DMS114 treated with DMSO at 0.1 percent for 48 hours (cell line): ENCODE measurements around the gene SND1.
A peak's percentile ranks its signal among the peaks of the same experiment; 100 is the strongest.

Experiments used
- DNase-seq: peaks from one replicate; lab custom pipeline; 2025; ENCODE audit not compliant: unreplicated experiment; lab: John Stamatoyannopoulos, UW

The SND1 gene

DNA sequence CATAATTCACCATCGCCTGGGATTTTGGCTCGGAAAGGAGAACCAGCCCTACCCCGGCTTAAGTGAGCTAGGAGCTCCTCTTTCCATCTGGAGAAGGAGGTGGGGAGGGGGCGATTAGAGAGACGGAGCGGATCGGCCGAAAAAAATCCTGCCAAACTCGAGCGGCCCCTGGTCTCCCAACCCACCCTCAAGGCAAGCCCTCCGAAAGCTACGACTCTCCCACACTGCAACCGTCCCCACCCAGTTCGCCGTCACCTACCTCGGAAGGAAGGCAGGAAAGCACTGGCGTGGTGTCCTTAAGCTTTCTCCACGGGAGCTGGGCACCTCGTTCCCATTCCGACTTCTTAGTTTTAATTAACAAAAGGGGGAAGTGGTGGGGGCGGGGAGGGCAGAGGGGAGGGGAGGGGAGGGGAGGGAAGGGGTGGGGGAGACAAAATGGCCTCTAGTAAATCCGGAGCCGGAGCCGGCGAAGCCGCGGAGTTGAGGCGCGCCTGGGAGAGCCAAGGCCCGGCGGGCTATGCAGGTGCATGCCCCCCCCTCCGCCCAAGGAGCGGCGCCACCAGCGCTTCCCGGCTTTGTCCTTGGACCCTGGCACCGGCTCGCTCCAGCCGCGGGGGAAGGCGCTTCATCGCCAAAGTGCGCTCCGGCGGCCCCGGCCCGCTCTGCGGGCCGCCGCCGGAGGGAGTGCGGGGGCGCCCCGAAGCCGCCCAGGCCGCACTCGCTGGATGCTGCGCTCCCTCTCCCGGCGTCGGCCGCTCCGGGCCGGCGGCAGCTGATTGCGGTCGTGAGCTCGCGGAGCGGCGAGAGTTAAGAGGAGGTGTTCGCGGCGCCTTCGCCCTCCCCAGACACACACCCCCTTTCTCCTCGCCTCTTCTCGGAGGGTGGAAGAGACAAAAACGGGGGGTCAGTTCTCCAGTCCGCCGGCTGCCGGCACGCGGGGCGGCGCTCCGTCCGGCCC is 378.9 kb downstream of the SND1 start, which contains the start of gene LRRC4:
Gene LRRC4 (minus strand): TSS at position 784 of the 958 bp plus-strand sequence. CDS start 797 bp downstream, outside the sequence.
- DNase-seq = no peak

DNA sequence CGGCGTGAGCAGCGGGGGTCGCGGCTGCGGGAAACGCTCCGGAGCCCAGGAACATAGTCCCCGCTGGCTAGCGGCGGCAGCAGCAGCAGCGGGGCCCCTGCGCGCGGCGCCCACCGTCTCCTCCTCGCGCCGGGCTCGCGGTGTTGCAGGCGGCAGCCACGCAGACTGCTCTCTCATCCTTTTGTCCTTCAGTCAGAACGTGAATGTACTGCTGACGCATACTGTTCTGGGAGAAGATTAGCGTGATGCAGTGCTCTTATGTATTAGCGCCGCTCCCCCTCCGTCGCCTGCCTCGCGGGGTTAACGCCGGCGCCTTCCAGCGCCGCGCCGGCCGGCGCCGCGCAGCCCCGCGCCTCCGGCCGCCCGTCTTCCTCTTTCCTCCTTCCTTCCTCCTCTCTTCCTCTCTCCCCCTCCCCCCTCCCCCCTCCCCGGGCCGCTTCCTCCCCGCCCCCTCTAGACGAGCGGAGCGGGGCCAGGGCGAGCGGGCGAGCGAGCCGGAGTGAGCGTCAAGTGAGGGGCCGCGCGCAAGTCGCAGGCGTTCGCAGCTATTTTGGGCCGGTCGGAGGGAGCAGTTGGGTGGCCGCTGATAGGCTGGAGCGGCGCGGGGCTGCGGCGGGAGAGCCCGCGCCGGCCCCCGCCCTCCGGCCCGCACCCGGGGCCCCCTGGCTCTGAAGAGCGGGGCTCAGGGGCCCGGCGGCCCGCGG is 380.1 kb downstream of the SND1 start:
- peak; percentile 10 for DNase-seq

DNA sequence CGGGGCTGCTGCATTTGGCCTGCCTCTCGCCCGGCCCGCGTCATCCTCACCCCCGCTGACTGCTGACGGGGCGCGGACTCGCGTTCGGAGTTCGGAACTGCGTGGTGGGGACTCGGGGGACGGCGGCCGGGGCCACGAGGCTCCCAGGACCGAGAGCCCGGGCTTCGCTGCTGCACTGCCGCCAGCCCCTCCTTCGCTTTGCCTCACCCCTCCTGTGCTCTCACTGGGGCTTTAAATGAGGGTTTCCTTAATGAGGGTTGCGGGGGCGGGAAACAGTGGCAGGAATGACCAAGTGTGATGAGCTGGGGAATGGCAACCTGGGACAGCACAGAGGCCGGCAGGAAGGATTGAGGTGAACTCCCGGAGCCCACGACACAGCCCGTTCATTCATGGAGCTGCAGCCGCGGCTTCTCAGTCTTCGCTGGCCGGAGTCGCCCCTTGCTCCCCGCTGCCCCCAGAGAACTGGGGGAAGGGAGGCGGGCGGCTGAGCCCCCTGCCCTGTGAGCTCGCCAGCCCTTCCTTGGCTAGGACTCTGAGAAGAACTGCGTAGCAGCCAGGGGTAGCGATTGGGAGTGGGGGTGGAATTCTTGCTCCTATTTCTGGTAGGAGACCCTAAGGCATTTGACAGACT is 380.7 kb downstream of the SND1 start:
- DNase-seq = no peak

DNA sequence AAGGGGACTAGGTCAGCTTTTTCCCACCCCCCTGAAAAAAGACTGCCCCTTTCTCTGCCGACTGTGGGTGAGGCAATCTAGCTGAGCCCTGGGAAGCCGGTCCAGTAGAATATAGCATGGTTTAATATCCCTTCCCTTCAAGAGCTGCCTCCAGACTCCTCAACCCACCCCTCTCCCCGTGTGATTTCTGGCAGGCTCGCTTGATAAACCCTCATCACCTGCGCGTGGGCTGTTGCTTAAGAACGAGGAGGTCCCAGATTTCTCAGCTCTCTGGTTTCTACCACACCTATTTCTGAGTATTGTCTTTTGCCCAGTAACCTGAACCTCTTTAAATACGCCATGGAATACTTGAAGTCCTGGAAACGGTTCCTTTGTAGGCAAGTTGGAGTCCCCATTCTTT is 381.3 kb downstream of the SND1 start:
- DNase-seq = no peak

DNA sequence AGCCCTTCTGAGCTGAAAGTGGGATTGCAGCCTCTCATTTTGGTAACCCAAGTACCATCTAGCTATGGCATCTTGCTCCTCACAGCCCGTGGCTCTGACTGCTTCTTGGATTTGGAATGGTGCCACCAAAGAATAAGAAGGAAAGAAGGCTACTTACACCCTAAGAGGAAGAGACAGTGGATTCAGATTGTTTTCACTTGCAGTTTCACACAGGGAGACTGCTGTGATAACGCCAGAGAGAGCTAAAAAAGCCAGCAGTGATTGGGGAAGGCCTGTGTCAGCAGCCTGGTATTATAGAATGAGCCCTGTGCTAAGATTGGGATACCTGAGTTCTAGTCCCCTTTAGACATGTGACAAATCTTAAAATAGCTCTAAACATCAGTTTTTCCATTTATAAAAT is 382.8 kb downstream of the SND1 start:
- DNase-seq = no peak

DNA sequence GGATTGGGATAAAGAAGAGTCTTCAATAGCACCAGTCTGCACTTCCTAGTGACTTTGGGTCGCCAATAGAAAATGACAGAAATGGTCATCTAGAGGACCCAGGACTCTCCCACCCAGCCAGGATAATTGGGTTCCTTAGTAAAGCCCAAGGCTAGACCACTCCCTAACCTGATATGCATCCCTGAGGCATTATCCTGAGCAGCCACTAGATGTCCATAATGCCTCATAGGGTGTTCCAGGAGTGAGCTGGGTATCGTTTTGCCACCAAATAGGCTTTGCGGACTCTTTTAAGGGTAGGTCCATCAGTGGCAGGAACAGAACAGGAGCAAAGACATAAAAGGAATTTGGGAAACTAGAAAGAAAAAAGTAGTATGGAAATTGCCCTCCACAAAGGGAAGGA is 383.7 kb downstream of the SND1 start:
- peak; percentile 25 for DNase-seq

DNA sequence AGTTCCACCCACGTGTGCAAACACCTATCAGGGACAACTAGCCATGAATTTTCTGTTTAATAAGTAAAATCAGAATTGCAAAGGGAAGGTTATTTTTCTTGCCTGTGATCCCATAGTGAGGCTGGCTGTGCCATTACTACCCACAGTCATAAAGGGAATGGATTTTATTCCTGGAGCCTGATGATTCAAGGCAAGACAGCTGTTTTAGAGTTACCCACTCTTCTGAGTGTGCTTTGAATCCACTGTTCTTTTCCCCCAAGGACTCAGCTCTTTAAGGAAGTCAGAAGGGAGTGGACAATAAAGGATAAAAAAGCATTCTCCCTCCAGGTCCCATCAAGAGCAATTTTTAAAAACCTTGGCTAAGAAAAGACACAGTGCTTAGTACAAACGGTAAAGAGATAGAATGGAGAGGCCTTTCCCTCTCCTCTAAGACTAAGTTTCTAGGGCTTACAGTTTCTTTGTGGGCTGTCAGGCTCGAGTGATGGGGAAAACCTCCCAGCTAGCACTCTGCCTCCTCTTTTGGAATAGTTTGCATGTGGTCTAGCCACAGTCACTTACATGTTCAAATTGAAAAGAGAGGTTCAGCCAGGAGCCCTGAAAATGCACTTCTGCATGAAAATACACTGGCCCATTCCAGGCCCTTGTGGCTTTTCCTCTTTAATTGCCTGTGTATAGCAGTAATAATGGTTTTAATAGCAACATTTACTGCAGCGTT is 384.4 kb downstream of the SND1 start:
- DNase-seq = no peak

DNA sequence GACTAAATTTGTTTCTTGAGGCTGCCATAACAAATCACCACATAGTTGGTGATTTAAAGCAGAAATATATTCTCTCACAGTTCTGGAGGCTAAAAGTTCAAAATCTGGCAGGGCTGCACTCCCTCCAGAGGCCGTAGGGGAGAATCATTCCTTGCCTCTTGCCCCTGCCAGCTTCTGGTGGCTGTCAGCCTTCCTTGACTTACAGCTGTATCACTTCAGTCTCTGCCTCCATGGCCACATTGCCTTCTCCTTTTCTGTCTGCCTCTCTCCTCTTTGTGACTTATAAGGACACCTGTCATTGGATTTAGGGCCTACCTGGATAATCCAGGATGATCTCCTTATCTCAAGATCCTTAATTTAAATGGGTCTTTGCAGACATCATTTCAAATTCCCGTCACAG is 385.1 kb downstream of the SND1 start:
- no peak for DNase-seq

DNA sequence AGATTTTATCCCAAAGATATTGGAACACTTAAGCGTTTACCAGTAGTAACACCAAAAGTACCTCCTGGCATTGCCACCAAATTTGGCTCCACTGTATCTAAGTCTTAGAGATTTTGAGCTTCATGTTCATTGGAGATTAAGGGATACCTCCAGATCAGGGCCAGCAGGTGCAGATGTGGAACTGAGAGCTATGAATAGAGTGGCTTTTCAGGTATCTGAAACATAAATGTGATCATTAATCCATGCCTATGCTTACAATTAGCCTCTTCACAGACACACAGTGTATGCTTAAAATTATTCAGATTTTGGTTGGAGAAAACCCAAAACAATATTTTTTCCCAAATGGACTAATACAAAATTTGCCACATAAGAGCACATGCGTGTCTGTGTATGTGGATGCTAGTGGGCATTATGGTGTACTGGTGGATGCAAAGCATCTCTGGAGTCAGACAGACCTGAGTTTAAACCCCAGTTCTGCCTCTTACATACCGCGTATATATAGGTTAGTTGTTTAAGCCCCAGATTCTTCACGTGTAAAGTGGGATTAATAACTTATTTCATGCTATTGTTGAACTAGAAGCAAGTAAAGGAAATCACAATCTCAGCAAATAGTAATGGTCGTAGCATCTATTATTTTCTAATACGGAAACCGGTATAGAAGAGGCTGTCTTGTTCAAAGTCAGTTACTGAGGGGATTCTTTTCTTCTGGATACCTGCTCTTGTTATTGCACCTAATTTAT is 386.1 kb downstream of the SND1 start:
- DNase-seq = no peak

DNA sequence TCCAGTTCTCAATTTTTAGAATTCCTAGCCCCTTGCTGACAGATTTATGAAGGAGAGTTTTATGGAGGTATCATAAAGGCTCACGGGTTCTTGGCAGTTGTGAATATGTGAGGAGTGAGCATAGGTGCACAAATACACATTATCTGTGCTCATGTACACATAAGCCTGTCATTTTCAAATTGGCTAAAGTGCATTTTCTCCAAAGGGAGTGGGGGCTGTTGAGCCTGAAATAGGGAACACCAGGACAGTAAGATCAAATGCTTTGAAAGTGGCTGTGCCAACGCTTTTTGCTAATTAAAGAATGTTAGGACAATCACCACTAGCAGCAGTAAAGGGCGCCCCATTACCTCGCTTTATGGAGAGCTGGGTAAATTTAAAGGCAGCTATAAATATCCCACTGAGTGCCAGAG is 387.6 kb downstream of the SND1 start:
- no peak for DNase-seq

DNA sequence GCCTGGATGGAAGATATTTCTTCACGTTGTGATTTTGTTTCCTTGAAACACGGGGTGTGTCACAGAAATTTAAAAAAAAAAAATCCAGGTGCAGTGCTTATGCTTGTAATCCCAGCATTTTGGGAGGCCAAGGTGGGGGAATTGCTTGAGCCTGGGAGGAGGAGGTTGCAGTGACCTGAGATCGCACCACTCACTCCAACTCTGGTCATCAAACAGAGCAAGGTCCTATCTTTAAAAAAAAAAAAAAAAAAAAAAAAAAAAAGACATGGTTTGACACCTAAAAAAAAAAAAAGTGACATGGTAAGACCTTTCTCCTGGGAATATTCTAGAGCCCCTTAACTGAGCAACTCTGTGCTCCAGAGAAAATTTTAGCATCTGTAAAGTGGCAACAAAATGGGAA is 388.2 kb downstream of the SND1 start:
- no peak for DNase-seq

DNA sequence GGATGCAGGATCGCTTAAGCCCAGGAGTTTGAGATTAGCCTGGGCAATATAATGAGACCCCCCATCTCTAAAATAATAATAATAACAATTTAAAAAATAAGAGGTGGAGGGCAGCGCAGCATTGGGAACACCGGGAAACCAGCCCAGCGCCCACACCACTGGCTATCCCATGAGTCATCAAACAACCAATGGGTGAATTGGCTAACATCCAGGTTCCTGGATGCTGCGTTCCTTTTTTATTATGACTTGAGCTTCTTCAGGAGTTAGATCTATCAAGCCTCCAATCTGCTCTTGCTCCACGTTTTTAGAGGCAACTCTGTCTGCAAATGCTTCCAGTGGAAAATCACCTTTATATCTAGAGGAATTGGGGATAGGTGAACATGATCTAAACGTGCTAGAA is 389.2 kb downstream of the SND1 start:
- DNase-seq = no peak

DNA sequence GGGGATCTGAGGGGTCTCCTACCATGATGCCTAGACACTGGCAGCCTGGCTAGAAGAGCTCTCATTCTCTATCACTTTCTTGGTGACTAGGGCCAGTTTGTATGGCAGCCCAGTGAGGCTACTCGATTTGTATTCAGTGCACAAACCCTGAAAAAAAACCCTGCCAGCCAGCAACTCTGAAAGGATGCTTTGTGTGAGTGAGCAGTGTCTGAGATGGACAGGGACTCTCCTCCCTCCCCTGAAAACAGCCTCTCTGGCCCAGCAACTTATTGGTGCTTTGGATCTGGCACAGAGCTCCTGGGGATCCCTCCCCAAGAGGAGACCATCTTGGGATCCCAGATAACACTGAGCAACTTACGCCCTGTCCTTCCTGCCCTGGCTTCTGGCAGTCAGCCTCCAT is 390.0 kb downstream of the SND1 start:
- no peak for DNase-seq

DNA sequence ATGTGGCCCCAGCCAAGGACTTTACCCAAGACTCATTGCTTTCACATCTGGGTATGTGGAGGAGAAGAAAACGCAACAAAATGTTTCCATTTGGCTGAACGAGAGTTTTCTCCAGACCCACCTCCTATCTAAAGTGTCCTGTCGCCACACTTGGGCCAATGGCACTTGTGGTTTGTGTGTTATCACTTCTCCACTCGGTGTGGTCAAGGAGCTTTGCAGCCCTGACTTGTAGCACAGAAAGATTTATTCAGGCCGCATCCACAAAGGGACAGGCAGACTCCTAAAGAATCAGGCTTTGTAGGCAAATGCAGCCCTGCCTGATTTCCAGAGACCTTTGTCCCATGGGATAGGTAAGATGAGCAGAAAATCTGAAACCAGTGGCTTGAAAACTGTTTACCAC is 392.1 kb downstream of the SND1 start:
- DNase-seq = no peak

DNA sequence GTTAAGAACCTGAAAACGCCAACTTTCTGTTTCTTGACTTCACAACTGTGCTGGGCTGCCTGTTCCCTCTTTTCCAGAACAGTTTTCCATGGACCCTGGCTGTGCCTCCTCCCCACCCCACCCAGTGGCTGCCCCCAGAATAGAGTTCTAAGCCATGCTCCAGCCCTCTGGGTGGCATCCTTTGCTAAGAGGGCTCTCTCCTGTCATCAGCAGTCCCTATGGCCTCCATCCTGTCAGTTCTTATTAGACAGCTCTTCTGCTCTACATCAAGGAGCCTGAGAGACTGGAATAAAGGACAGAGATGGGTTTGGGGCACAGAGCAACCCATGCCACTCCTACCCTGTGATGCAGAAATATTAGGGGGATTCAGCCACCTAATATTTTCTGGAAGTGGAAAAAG is 393.2 kb downstream of the SND1 start:
- no peak for DNase-seq

DNA sequence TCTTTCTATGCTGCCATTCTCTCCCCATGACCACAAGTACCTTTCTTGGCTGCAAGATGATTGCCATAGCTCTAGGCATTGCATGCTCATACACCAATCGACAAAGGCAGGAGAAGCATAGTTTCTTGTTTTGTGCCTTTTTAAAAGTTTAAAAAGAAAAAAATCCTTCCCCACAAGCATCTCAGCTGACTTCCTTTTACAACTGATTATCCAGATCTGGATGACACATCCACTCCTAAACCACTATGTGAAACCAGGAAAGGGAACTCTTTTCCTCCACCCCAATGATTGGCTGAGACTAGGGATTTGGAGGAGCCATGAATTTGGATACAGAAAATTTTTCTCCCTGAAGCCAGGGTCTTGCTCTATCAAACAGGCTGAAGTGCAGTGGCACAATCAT is 393.8 kb downstream of the SND1 start:
- DNase-seq = no peak

DNA sequence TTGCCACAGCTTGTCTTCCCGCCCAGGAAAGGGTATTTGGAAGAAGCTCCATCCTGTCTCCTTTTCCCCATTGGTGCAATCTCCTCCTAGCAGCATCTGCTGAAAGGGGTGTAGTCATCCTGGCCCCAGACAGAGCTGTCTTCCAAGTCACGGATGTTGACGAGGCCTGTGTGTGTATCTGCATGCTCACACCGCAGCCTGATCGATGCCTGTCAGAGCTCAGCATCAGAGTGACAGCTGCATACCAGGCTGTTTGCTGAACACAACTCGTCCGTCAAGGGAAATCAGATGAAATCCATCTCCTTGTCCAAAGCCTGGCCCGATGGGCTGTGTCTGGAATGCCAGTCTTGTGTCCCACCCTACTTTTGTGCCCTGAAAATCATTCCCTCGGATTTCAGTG is 400.4 kb downstream of the SND1 start:
- no peak for DNase-seq

DNA sequence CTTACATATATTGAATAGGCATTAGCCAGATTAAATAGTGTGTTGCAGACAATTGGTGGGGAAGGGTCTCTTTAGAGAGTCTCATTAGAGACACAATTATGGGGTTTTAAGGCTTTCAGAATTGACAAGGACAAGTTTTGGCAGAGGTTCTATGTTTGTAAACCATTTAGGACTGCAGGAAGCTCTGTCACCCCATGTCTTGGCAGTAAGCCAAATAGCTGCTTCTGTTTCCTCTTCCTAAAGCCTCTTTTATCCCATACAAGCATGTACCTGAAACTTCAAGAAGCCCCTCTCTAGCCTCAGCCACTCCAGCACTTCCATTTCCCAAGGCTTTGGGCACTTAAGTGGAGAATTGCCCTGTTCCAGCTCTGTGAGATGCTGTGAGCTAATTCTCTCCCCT is 401.0 kb downstream of the SND1 start:
- no peak for DNase-seq

DNA sequence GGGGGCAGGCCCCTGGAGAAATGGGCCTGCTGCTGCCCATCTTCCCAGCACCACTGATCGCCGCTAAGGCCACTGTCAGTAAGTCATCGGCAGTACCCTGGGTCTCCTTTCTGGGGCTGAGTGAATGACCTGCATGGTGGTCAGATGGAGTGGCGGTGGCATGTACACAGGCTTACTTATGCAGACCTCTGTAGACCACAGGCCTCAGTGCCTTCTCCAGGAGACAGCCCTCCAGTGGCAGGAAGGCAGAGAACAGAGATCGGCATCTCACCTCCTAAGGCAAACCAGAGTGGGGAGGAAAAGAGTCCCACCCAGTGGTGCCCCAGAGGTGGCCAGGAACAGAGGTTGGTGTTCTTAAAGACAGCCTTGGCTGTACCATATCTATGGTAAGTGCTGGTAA is 402.0 kb downstream of the SND1 start:
- no peak for DNase-seq

DNA sequence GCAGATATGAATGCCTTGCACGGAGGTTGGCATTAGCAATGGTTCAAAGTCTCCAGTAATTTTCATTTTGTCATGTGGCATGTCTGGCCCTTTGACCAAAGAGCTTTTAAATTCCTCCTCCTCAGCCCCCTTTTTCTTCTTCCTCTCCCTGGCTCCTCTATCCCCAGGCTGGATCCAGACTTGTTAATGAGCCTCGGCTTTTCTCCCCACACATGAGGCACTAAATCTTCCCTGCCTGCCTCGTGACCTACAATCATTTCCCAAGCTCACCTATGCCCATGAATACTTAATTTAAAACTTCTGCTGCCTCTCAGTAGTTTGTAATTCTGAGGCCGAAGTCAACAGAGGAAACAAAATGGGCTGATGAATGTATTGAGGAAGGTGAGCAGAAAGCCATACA is 402.5 kb downstream of the SND1 start:
- DNase-seq = no peak
